Effector CD8-positive, alpha-beta T cell (primary cell): ENCODE data around the gene DZIP1.
"Not testable (repeated sequence)": the region's sequence is repeated elsewhere in the genome, so short reads cannot be mapped to it uniquely, and the experiment has no call there.

Source experiments
- DNase-seq: peaks from one replicate; lab custom pipeline; 2025; lab: John Stamatoyannopoulos, UW
- total RNA-seq, 4 experiments: gene quantifications; one replicate each; lab custom pipeline; 2026; lab: John Stamatoyannopoulos, UW

Gene DZIP1
- 0 to 3.8 (median 0.46) reads per million in 4 experiments for total RNA-seq

- no peak for DNase-seq
Observed at GRCh38 chr13:95644601-95645052, at the start of gene DZIP1. TSS of gene DZIP1 (minus strand) at chr13:95644706. CDS start at chr13:95642029, 2,677 bp downstream.

DNA sequence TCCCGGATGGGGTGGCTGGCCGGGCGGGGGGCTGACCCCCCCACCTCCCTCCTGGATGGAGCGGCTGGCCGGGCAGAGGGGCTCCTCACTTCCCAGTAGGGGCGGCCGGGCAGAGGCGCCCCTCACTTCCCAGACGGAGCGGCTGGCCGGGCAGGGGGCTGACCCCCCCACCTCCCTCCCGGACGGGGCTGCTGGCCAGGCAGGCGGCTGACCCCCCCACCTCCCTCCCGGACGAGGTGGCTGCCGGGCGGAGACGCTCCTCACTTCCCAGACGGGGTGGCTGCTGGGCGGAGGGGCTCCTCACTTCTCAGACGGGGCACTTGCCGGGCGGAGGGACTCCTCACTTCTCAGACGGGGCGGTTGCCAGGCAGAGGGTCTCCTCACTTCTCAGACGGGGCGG lies 46.5 kb upstream of the DZIP1 start:
- not testable (repeated sequence) for DNase-seq

- DNase-seq, result no peak
Observed at GRCh38 chr13:95689582-95689926, 45.0 kb upstream of the DZIP1 start.

GRCh38 chr13:95684960-95685359 lies 40.5 kb upstream of the DZIP1 start:
- DNase-seq, result not testable (repeated sequence)

GRCh38 chr13:95684418-95684817 lies 39.9 kb upstream of the DZIP1 start:
- DNase-seq, result no peak

DNA sequence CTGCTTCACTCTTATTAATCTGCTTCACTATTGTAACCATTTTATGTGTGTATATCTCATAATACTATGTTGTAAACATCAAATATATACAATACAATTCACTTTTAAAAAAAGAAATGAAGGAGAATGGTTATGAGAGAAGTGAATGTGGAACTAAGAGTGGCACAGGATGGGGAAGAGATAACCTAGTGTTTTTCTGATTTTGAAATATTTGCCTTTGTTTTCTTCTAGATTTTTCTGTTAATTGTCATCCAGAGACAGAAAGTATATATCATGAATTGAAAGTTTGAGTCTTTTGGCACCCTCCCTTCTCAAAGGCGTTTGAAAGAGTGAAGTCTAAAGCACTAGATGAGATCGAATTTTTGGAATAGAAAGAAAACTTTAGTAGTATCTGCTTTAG lies 35.2 kb upstream of the DZIP1 start:
- no peak for DNase-seq

- no peak for DNase-seq
Observed at GRCh38 chr13:95678967-95679366, 34.5 kb upstream of the DZIP1 start.

GRCh38 chr13:95677564-95678266 lies 33.2 kb upstream of the DZIP1 start:
- DNase-seq, result no peak

GRCh38 chr13:95676762-95677563 lies 32.5 kb upstream of the DZIP1 start, which contains the start of gene DNAJC3:
TSS of gene DNAJC3 (plus strand) at chr13:95677139. CDS start at chr13:95677256, 117 bp downstream.
- DNase-seq, result peak; percentile 95

- DNase-seq, result no peak
Observed at GRCh38 chr13:95676105-95676761, 31.7 kb upstream of the DZIP1 start.

DNA sequence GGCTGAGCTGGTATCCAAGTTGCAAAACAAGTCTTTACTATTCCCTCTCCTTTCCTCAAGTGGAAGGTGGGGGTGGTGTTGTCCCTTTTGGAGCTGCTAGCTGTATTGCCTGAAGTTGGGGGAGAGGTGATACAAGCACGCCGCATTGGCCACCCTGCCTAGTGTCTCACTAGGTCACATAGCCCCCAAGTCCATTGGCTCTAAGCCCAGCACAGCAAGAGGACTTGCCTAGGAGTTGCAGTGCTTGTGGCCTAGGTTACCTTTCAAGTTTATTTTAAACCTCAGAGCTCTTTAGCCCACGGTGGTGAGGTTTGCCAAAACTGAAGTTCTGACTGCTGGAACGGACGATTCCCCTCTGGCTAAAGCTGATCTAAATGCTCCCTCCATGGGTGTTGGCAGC lies 27.1 kb upstream of the DZIP1 start:
- DNase-seq, result no peak

DNA sequence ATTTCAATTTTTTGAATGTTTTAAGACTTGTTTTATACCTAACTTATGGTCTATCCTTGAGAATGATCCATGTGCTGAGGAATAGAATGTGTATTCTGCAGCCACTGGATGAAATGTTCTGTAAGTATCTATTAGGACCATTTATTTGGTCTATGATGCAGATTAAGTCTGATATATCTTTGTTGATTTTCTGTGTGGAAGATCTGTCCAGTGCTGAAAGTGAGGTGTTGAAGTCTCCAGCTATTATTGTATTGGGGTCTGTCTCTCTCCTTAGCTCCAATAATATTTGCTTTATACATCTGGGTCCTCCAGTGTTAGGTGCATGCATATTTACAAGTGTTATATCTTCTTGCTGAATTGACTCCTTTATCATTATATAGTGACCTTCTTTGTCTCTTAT lies 22.7 kb upstream of the DZIP1 start:
- not testable (repeated sequence) for DNase-seq

DNA sequence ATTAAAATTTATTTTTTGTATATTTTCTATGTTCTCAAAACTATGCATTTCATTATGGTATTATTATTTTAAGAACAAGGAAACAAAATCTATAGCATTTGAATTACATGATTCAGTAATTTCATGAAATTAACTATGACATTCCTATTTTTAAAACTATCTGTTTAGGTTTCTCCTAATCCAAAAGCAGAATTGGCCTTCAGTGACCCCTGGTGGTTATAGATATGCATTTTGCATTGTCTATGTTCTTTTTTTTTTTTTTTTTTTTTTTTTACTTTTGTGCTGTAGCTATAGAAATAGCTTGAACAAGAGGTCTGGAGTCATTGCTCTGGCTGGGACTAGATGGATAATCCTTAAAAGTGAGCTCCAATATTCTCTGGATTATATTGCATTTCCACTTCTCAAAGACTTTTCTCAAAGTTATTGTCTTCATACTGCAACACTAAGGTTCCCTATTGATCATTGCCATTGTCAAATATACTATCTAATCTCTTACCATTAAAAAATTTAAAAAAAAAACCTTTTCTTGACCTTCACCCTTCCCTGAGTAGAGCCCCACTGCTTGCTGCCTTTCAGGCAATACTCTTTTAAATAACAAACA lies 16.6 kb upstream of the DZIP1 start:
- DNase-seq, result no peak

GRCh38 chr13:95659500-95659899 lies 15.0 kb upstream of the DZIP1 start:
- DNase-seq, result no peak

GRCh38 chr13:95656386-95657015 lies 12.0 kb upstream of the DZIP1 start:
- no peak for DNase-seq

DNA sequence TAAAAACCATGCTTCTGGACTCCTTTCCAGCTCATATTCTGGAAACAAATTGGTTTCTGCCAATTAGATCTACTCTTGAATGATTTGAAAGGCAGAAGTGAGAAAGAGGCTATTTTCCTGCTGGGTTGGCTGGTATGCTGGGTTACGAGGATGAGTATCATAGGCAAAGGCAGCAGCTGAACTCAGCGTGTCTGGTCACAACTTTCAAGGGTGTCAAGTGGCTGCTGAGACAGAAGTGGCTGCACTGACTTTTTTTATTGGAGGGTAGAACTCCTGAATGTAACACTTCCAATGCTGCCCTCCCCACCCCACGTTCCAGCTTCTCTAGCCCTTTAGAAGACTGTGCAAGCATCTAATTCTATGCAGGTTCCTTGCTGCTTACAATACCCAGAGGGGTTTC lies 8.3 kb upstream of the DZIP1 start:
- no peak for DNase-seq

DNA sequence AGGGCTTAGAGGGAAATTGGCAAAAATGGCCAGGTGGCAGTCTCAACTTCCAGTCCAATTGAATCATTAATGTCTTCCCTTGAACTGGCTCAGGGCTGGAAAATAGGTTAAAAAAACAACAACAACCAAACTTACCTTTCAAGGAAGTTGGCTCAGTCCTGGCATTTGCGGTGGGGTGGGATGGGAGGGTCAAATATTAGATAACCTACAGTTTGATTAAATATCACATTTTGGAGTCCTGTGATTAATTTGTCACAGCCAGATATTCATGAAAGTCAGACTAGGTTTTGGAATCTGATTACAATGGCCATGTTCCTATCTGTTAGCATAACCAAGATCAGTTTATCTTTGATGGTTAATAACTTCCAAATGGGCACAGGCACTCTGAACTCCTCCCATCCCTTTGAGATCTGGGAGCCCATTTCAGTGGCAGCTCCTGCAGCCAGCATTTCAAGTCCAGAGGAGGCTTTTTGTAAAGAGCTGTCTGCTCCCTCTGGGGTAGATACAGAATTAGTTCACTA lies 7.8 kb upstream of the DZIP1 start:
- DNase-seq, result no peak

- DNase-seq, result no peak
Observed at GRCh38 chr13:95650696-95651095, 6.2 kb upstream of the DZIP1 start.

DNA sequence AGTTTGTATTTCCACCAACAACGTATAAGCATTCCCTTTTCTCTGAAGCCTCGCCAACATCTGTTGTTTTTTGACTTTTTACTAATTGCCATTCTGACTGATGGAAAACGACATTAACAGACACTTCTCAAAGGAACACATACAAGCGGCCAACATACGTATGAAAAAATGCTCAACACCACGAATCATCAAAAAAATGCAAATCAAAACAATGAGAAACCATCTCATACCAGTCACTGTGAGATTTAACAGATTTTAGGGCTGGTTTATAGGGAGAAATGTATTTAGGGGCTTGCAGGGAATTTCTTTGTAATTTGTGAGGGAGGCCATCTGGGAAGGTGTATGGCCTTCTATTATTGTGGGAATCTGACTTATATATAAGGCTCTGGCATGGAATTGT lies 2.8 kb upstream of the DZIP1 start:
- no peak for DNase-seq

- no peak for DNase-seq
Observed at GRCh38 chr13:95643936-95644598, 439 bp downstream of the DZIP1 start.

- no peak for DNase-seq
Observed at GRCh38 chr13:95643571-95643935, 953 bp downstream of the DZIP1 start.
